ENCODE measurements around the gene CDK1.

Gene CDK1

DNA sequence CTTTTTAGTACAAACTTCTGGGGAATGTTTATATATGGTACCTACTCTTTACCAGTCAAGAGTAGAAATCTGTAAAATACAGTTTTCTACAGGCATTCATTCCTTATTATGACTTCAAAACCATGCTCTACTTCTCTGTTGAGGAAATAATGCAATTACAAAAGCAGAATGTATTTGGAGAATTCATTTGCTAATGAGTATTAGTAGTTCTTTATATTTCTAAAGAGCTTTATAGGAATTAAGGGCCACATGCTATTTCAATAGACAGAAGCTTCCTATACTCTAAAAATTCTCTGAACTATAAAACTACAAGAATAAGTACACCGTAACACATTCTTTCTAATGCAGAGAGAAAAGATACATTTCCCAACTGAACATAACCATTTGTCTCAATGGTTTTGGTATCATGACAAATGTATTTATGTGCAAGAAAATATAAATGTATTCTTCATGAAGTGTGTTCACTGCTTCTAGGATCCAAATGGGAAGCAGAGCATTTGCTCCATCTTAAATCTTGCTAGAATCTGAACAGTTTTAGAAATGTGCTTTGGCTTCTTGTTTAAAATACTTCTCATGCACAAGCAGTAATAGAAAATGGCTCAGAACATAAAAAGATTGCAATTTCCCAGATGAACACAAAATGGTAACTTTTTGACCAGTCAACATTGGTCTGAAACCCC, 21.8 kb downstream of the CDK1 start:
- no peaks in the 10 kb centered on the region for H3K27me3 Mint-ChIP-seq (ENCODE audit: low read depth, poor library complexity)
- peaks cover 7% of the 10 kb centered on the region for H3K4me1 Mint-ChIP-seq
- peaks cover 23% of the 10 kb centered on the region for H3K36me3 Mint-ChIP-seq (ENCODE audit: low read depth)
- H3K9me3 Mint-ChIP-seq: no peaks in the 10 kb centered on the region
- no peak overlapping the region for H3K4me3 Mint-ChIP-seq
- DNase-seq: no peak
- no peak overlapping the region for H3K27ac Mint-ChIP-seq
- TF ChIP-seq, protein P1, sequence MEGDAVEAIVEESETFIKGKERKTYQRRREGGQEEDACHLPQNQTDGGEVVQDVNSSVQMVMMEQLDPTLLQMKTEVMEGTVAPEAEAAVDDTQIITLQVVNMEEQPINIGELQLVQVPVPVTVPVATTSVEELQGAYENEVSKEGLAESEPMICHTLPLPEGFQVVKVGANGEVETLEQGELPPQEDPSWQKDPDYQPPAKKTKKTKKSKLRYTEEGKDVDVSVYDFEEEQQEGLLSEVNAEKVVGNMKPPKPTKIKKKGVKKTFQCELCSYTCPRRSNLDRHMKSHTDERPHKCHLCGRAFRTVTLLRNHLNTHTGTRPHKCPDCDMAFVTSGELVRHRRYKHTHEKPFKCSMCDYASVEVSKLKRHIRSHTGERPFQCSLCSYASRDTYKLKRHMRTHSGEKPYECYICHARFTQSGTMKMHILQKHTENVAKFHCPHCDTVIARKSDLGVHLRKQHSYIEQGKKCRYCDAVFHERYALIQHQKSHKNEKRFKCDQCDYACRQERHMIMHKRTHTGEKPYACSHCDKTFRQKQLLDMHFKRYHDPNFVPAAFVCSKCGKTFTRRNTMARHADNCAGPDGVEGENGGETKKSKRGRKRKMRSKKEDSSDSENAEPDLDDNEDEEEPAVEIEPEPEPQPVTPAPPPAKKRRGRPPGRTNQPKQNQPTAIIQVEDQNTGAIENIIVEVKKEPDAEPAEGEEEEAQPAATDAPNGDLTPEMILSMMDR (IDR thresholded peaks at IDR 0.05): no peak

DNA sequence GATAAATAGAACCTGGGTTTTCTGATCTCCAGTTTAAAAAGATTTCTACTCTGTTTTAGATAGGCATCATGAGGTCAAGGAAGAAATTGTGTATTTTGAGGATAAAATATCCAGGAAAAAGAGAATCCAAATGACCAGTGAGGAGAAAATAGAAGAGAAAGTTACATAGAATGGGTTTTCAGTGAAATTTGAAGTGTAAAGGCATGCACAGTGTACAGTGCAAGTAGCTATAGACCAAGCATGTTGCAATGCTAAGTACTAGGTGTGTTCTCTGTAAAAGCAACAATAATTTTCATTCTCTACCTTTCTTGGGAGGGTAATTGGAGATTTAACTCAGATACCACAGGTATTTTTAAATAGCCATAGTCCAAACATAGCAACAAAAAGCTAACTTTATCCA, 22.6 kb downstream of the CDK1 start:
- peaks cover 7% of the 10 kb centered on the region for H3K4me1 Mint-ChIP-seq
- TF ChIP-seq, protein P1 (IDR thresholded peaks at IDR 0.05): no peak
- H3K27ac Mint-ChIP-seq: no peak overlapping the region
- peaks cover 15% of the 10 kb centered on the region for H3K36me3 Mint-ChIP-seq (ENCODE audit: low read depth)
- H3K27me3 Mint-ChIP-seq (ENCODE audit: low read depth, poor library complexity): no peaks in the 10 kb centered on the region
- no peak overlapping the region for H3K4me3 Mint-ChIP-seq
- no peak for DNase-seq
- H3K9me3 Mint-ChIP-seq: no peaks in the 10 kb centered on the region

DNA sequence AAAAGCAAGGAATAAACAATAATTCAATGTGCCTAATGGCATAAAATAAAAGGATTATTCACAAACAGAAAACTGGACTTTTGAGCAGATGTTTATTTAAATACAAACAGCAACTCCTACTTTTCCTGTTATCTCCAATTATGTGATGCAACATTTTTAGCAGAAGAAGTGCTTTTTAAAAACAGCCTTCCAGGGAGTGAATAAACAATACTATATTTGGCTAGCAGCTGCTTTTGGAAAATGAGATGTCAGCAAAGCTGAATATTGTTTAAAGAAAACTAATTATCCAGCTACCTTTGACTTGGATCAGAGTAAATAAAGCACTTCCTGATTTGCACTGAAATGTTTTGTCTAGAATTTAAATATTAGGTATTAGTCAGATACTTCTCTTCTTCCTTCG, 23.2 kb downstream of the CDK1 start:
- TF ChIP-seq, protein P1 (IDR thresholded peaks at IDR 0.05): no peak
- DNase-seq: no peak
- Mint-ChIP-seq H3K4me3 (no peak overlapping the region), H3K4me1 (peaks cover 7% of the 10 kb centered on the region), H3K27ac (no peak overlapping the region), H3K9me3 (no peaks in the 10 kb centered on the region), H3K36me3 (ENCODE audit: low read depth) (peaks cover 8% of the 10 kb centered on the region), H3K27me3 (ENCODE audit: low read depth, poor library complexity) (no peaks in the 10 kb centered on the region)

DNA sequence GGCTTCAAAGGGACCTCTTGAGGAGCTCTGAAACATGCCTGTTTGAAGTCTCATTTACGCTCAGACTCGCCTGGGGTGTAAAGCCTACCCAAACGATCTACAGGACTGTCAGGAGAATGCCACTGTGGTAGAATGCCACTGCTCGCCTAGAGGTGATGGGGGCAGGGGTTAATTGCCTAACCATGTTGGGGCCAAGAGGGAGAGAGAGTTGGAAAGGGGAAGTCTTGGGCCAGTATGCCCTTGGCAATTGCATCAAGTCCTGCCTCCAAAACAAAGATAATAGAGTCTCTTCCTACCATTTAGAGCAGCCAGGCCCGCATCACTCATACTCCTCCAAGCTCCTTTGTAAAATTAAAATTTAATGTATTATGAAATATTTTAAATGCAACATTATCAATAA, 25.2 kb downstream of the CDK1 start:
- peaks cover 7% of the 10 kb centered on the region for H3K4me1 Mint-ChIP-seq
- no peak for DNase-seq
- H3K4me3 Mint-ChIP-seq: no peak overlapping the region
- no peaks in the 10 kb centered on the region for H3K27me3 Mint-ChIP-seq (ENCODE audit: low read depth, poor library complexity)
- no peaks in the 10 kb centered on the region for H3K9me3 Mint-ChIP-seq
- H3K36me3 Mint-ChIP-seq (ENCODE audit: low read depth): peaks cover 7% of the 10 kb centered on the region
- H3K27ac Mint-ChIP-seq: no peak overlapping the region
- TF ChIP-seq, protein P1 (IDR thresholded peaks at IDR 0.05): no peak

DNA sequence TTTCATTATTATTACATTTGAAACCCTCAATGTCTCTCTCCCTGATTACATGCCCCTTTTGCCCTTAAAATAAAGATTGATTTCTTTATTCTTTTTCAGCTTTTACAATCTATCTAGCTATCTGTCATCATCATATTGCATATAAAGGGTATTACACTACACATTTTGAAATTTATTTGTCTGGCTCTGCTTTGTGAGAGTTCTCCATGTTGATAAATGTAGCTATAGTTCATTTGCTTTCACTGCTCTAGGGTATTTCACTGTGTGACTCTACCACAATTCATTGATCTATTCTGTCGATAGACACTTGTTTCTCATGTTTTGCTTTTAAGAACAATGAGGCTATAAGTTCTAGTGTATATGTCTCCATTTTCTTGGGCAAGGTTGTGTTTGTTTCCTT, 25.6 kb downstream of the CDK1 start:
- peaks cover 7% of the 10 kb centered on the region for H3K4me1 Mint-ChIP-seq
- H3K27me3 Mint-ChIP-seq (ENCODE audit: low read depth, poor library complexity): no peaks in the 10 kb centered on the region
- H3K9me3 Mint-ChIP-seq: no peaks in the 10 kb centered on the region
- H3K4me3 Mint-ChIP-seq: no peak overlapping the region
- no peak overlapping the region for H3K27ac Mint-ChIP-seq
- peaks cover 3% of the 10 kb centered on the region for H3K36me3 Mint-ChIP-seq (ENCODE audit: low read depth)
- DNase-seq: no peak
- TF ChIP-seq, protein P1 (IDR thresholded peaks at IDR 0.05): no peak

DNA sequence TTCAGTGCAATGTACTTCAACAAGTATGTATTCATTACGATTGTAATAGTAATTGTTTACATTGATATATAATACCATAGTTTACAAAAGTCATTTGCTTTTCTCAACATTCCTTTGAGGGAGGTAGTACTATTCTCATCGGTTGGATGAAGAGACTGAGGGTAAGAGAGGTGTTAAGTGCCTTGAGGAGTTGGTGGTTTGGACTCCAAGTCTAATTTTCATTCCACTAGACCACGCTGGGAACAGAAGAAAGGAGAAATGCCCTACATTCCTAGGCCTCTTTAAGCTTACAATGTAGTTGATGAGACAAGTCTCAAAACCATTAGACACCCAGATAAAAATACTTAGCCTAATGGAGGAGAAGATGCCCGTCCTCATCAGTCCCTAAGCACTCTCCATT, 28.6 kb downstream of the CDK1 start:
- peaks cover 7% of the 10 kb centered on the region for H3K4me1 Mint-ChIP-seq
- no peak for DNase-seq
- TF ChIP-seq, protein P1 (IDR thresholded peaks at IDR 0.05): no peak
- H3K36me3 Mint-ChIP-seq (ENCODE audit: low read depth): no peaks in the 10 kb centered on the region
- H3K27ac Mint-ChIP-seq: no peak overlapping the region
- no peak overlapping the region for H3K4me3 Mint-ChIP-seq
- no peaks in the 10 kb centered on the region for H3K9me3 Mint-ChIP-seq
- H3K27me3 Mint-ChIP-seq (ENCODE audit: low read depth, poor library complexity): no peaks in the 10 kb centered on the region

Data from nephron progenitor cell (in vitro differentiated cells).